Thyroid gland (tissue), 4 donors: ENCODE results near the gene PSMC4.

Experiments used
- CTCF ChIP-seq, 6 experiments: fragments of 200-600 bp in 3 of 6; fragments of 450-650 bp in 3 of 6; sonication (generic) in 3 of 6; IDR thresholded peaks; one replicate each; pipeline ENCODE4 v1.5.1; 2016 to 2019; ENCODE audit warnings: antibody characterized with exemption in 6 of 6, mild to moderate bottlenecking in 2 of 6, inconsistent platforms in 1 of 6, moderate library complexity in 1 of 6
- POLR2A ChIP-seq, 2 donors: fragments of 450-650 bp; IDR thresholded peaks; one replicate each; pipeline ENCODE4 v1.6.1; 2017; ENCODE audit warnings: antibody characterized with exemption in 2 of 2, mild to moderate bottlenecking in 2 of 2, moderate library complexity in 1 of 2

- TF ChIP-seq CTCF (IDR thresholded peaks at IDR 0.05), result no peak
- no peak for TF ChIP-seq POLR2A (IDR thresholded peaks at IDR 0.05)
Measured at GRCh38 chr19:39928357-39928725, 42.6 kb upstream of the PSMC4 start.
